HUES6 (cell line): Measurements from ENCODE around the gene CCDC182.

Source experiments
- H3K27ac ChIP-seq: 2 replicates; pipeline ENCODE4 v1.7.0; 2013; ENCODE audit warnings: low read depth, mild to moderate bottlenecking, low read length, inconsistent platforms
- H3K27me3 ChIP-seq: 2 replicates; pipeline ENCODE4 v1.6.1; 2013; ENCODE audit warnings: low read length; ENCODE audit not compliant: control insufficient read depth, insufficient read depth
- H3K36me3 ChIP-seq: 2 replicates; pipeline ENCODE4 v1.6.1; 2013; ENCODE audit warnings: low read length; ENCODE audit not compliant: control insufficient read depth, insufficient read depth
- H3K4me1 ChIP-seq: 2 replicates; pipeline ENCODE4 v1.6.1; 2013; ENCODE audit warnings: low read length; ENCODE audit not compliant: control insufficient read depth, insufficient read depth
- H3K4me3 ChIP-seq: 2 replicates; pipeline ENCODE4 v1.5.1; 2013; ENCODE audit warnings: low read depth, low read length
- H3K9ac ChIP-seq: one replicate; pipeline ENCODE4 v1.6.1; 2013; ENCODE audit warnings: mild to moderate bottlenecking, low read length
- H3K9me3 ChIP-seq: 2 replicates; pipeline ENCODE4 v1.6.1; 2013; ENCODE audit warnings: low read depth, low read length; ENCODE audit not compliant: control insufficient read depth, insufficient read depth

The CCDC182 gene

DNA sequence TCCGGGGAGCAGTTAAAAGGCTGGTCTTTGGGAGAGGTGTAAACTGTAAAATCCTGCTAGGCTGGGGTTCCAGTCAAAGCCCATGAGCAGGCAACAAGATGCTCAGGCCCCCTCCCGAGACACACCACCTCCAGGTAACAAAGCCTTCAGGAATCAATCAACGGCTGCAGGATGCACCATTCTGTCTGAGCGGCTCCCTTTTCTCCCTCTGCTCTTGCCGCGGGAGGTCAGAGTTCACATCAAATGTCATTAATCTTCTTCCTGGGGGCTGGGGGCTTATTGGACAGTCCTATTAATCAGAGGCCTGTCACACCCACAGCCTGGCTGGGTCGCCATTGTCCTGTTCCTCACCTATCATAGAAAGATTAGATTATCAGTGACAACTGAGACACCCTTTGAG is 11.9 kb upstream of the CCDC182 start:
- H3K9me3 ChIP-seq: no peaks in the 10 kb centered on the region
- H3K4me3 ChIP-seq: no peak overlapping the region
- no peaks in the 10 kb centered on the region for H3K27me3 ChIP-seq
- H3K36me3 ChIP-seq: no peaks in the 10 kb centered on the region
- peaks cover 4% of the 10 kb centered on the region for H3K4me1 ChIP-seq
- no peak overlapping the region for H3K9ac ChIP-seq
- no peak overlapping the region for H3K27ac ChIP-seq

DNA sequence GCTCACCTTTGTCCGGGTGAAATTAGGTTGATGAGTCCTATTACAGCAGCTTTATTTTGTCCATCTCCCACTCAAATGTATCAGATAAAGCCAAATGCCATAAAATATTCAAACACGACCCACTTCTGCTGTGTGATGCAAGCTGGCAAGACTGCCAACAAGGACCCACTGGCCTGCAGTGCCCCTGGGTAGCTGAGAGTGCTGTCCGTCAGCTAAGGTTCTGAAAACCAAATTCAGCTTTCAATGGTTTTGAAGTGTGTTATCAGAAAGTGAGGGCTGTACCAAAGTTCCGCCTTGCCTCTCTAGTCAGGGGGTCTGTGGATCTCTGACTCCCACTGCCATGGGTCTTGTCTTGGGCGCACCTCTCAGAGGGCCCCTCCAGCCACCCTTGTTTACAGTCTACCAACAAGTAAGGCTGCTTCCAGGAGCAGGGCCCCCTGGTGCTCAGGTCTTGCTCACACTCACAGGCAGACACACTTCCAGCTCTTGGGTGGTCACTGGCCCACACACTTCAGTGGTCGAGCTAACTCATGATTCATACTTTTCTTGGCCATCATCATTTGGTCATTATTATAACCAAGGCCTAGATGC is 10.5 kb upstream of the CCDC182 start:
- Histone ChIP-seq H3K9ac (no peak overlapping the region), H3K27me3 (no peaks in the 10 kb centered on the region), H3K9me3 (no peaks in the 10 kb centered on the region), H3K4me3 (no peak overlapping the region), H3K36me3 (no peaks in the 10 kb centered on the region), H3K4me1 (peaks cover 11% of the 10 kb centered on the region; the same call in 1 of the 2 replicates), H3K27ac (no peak overlapping the region)

DNA sequence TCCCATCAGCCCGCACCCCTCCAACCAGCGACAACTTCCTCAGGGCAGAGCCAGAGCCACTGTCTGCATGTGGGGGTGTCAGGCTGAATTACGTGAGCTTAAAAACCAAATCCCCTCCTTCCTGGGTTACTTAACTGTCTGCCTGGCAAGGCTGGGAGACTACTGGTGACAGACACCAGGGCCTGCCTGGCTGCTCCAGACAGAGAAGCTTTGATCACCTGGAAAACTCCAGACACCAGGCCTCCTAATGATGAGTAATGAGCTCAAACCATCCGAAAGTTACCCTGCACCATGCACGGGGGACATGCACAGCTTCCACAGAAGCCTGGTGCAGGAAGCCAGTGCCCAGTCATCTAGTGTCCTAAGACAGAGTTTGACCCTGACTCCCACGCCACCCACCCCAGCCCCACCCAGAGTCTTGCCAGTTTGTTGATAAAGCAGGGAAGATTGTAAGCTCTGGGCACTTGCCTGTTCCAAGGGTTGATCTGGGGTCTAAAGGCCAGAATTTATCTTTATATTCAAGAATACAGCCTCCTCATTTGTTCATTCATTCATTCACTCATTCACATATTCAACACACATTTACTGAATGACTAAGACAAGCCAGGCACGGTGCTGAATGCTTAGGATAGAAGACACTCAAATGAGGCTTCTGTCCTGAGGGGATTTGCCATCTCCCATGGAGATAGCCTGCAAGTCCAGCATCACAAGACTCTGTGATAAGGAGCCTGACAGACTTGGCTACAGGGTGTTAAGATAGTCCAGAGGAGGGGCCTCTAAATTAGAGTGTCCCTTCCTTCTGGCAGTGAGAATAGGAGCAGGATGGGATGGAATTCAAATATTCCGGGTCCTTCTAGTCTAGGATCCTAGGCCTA is 7.2 kb upstream of the CCDC182 start:
- Histone ChIP-seq H3K27ac (peak overlapping the region; percentile 24; the same call in 1 of the 2 replicates), H3K9me3 (no peaks in the 10 kb centered on the region), H3K36me3 (no peaks in the 10 kb centered on the region), H3K9ac (peak overlapping the region; percentile 54), H3K27me3 (no peaks in the 10 kb centered on the region), H3K4me1 (peaks cover 18% of the 10 kb centered on the region; the same call in 1 of the 2 replicates), H3K4me3 (no peak overlapping the region)

DNA sequence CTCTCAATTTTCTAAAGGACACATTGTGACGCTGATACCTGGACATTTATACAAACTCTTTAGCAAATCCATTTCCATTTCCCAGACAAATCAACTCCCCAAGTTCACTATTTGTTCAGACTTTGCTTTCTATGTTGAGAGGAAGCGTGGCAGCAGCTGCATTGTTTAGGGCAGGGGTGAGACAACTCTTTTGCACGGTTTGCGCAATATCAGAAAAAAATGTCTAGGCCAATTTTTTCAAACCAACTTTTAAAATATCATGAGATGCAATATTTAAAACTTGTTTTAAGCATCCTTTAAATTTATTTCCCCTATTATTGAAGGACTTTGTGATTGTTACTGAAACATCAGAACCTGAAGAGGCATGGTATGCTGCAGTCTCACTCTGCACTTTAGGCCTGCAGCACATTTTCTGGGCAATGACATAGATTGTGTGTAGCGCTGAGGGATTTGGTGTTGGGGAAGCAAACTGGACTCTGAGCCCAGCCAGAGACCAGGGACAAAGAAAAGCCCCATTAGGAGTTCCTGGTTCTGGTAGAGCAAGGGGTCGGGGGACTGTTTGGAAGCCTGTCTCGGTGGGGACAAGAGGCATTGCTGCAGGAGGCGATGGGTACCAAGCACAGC is 6.4 kb upstream of the CCDC182 start:
- Histone ChIP-seq H3K9ac (peak overlapping the region; percentile 54), H3K4me3 (no peak overlapping the region), H3K9me3 (no peaks in the 10 kb centered on the region), H3K27me3 (no peaks in the 10 kb centered on the region), H3K4me1 (peaks cover 18% of the 10 kb centered on the region; the same call in 1 of the 2 replicates), H3K36me3 (no peaks in the 10 kb centered on the region), H3K27ac (no peak overlapping the region)

DNA sequence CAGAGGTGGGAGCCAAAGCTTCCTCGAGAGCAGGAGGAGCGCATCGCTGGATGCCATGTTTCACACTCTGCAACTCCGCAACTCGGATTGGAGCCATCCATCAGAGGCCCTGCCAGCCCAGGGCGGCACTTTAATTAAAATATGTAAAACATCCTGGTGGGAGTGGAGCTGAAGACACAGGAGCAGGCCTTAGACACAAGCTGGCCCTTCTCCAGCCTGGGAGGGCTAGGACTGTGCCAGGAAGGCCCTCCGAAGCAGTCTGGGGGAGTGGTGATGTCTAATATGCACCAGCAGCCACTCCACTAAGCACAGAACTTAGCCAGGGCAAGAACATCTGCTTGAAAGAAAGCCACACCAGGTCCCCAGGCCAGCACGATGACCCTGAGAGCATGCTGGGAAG is 5.8 kb upstream of the CCDC182 start:
- H3K36me3 ChIP-seq: no peaks in the 10 kb centered on the region
- peaks cover 18% of the 10 kb centered on the region; the same call in 1 of the 2 replicates for H3K4me1 ChIP-seq
- H3K9me3 ChIP-seq: no peaks in the 10 kb centered on the region
- no peak overlapping the region for H3K4me3 ChIP-seq
- no peaks in the 10 kb centered on the region for H3K27me3 ChIP-seq
- H3K9ac ChIP-seq: peak overlapping the region; percentile 18
- no peak overlapping the region for H3K27ac ChIP-seq

DNA sequence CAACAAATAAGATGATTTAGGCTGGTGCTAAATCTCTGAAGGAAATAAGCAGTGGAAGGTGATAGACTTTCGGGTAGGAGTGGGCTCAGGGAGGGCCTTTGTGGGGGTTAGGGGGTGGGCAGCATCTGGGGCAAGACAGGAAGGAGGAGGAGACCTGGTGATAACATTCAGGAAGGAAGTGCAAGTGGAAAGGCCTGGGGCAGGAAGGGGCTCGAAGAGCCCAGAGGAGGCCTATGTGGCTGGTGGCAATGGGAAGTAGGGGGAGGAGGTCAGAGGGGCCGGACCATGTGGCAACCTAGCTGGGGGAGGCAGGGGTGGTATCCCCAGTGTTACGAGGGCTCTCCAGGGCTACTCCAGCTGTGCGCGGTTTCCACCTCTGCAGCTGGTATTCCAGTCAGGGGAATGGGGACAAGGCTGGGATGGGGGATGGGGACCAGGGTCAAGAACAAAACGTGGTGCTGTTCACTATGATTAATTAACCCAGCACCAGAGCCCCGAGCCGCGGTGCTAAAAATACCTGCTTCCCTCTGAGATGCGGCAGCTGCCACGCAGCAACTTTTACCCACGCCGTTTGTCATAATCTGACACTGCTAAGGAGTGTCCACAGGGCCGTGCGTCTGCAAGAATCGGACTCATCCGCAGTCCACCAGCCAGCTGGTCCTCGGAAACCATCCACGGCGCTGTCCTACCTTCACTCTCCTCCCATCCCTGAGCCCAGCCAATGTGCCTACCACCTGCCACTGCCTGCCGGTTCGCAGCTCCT is 5.2 kb upstream of the CCDC182 start:
- Histone ChIP-seq H3K4me3 (no peak overlapping the region), H3K27me3 (no peaks in the 10 kb centered on the region), H3K9me3 (no peaks in the 10 kb centered on the region), H3K27ac (no peak overlapping the region), H3K4me1 (peaks cover 18% of the 10 kb centered on the region; the same call in 1 of the 2 replicates), H3K36me3 (no peaks in the 10 kb centered on the region), H3K9ac (peak overlapping the region; percentile 18)

DNA sequence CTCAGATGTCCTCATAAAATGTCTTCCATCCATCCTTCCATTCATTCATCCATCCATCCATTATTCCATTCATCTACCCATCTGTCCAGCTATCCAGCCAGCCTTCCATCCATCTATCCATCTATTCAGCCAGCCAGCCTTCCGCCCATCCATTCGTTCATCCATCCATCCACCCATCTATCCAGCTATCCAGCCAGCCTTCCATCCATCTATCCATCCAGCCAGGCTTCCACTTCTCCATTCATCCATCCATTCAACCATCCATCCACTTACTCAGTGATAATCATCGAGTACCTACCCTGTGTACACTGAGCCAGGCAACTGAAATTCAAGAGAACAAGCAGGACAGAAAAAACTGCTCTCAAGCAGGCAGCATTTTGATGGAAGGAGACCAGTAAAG is 4.6 kb upstream of the CCDC182 start:
- Histone ChIP-seq H3K4me1 (peaks cover 18% of the 10 kb centered on the region; the same call in 1 of the 2 replicates), H3K36me3 (no peaks in the 10 kb centered on the region), H3K9ac (no peak overlapping the region), H3K9me3 (no peaks in the 10 kb centered on the region), H3K4me3 (no peak overlapping the region), H3K27me3 (no peaks in the 10 kb centered on the region), H3K27ac (no peak overlapping the region)

DNA sequence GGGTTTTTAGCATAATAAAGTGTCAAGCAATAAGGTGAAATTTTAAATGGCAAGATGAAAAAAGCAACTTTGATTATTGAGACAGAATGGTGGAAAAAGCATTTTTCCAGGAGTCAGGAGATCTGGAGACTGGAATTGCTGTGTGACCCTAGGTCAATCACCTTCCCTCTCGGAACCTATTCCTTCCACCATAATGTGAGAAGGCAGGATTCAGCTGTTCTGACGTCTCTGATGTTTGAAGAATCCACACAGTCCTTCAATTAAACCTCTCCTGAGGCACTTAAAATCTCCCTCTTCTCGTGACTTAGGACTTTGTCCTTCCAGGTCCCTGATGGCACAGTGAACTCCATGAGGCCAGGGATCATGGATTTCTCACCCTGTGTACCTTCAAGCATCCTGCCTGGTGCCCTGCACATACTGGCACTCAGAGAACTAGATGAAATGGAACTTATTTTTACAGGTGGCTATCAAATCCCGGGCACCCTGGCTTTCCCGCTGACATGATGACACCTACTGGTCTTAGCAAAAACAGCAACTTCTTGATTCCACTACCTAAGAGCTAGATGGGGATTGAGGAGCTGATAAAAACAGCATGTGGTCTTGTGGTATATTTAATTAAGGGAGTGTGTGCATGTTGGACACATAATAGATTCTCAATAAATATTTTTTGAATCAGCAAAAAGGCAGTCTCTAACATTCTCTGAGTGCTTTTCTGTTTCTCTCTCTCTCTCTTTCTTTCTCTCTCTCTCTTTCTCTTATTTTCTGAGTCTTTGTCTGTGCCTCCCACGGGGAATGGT is 2.3 kb upstream of the CCDC182 start:
- Histone ChIP-seq H3K9me3 (no peaks in the 10 kb centered on the region), H3K4me1 (peaks cover 18% of the 10 kb centered on the region; the same call in 1 of the 2 replicates), H3K9ac (no peak overlapping the region), H3K27ac (no peak overlapping the region), H3K27me3 (no peaks in the 10 kb centered on the region), H3K4me3 (no peak overlapping the region), H3K36me3 (no peaks in the 10 kb centered on the region)

DNA sequence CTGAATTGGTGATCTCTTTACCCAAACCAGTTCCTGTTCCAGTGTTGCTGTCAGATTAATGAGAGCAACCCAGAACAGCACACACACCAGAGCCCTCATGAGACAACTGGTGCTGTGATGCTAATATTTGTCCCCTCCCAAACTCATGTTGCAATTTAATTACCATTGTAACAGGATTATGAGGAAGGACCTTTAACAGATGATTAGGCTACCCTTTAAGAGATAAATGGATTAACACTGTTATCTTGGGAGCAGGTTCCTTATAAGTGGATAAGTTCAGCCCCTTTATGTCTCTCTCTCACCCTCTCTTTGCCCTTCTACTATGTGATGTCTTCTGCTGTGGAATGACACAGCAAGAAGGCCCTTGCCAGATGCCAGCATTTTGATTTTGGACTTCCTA is 1.1 kb upstream of the CCDC182 start:
- Histone ChIP-seq H3K9ac (no peak overlapping the region), H3K9me3 (no peaks in the 10 kb centered on the region), H3K4me1 (peaks cover 13% of the 10 kb centered on the region; the same call in 1 of the 2 replicates), H3K27ac (no peak overlapping the region), H3K27me3 (no peaks in the 10 kb centered on the region), H3K36me3 (no peaks in the 10 kb centered on the region), H3K4me3 (no peak overlapping the region)
